ENCODE measurements around the gene ANKRD2.
"Not testable (repeated sequence)": the region's sequence is repeated elsewhere in the genome, so short reads cannot be mapped to it uniquely, and the experiment has no call there.

GRCh38 chr10:97555541-97555940, 17.0 kb upstream of the ANKRD2 start:
- TF ChIP-seq TAF1, POLR2A (IDR thresholded peaks at IDR 0.05; ENCODE audit: low read depth, low read length): not testable (repeated sequence)
